ENCODE results near the gene SYT17.

SYT17 gene

DNA sequence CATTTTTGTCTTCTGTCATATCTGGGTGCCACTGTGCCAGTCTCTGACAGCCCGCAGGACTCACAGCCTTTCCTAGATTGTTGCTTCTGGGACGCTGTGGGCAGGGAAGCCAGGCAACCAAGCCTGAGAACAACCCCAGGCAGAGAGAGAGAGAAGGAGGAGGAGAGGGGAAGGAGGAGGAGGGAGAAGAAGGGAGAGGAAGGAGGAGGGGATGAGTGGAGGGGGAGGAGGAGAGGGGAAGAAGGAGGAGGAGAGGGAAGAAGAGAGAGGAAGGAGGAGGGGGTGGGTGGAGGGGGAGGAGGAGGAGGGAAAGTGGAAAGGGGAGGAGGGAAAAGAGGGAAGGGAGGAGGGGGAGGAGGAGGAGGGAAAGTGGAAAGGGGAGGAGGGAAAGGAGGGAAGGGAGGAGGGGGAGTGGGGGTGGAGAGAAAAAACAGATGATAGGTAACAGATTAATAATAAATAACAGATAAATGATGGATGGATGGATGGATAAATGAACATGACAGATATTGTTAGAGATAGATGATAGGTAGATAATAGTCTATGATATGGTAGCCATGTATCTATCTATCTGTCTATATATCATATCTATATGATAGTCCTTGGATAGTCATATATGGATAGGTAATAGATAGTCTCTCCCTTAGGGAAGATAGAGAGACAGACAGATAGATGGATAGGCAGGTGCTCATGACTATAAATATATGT, 146.8 kb downstream of the SYT17 start:
- Histone ChIP-seq H3K9ac (ENCODE audit: low read depth, low read length, poor library complexity, severe bottlenecking) (no peak overlapping the region), H3K36me3 (ENCODE audit: insufficient read depth, low read length) (no peaks in the 10 kb centered on the region), H3K27me3 (ENCODE audit: insufficient read depth, low read length, poor library complexity, severe bottlenecking) (no peaks in the 10 kb centered on the region), H3K4me2 (ENCODE audit: low read depth, low read length, poor library complexity, severe bottlenecking) (no peak overlapping the region), H3K4me3 (ENCODE audit: low read length, poor library complexity, severe bottlenecking) (no peak overlapping the region), H3K4me1 (ENCODE audit: insufficient read depth, low read length, poor library complexity, severe bottlenecking) (no peaks in the 10 kb centered on the region), H2AFZ (ENCODE audit: low read length) (no peak overlapping the region), H3F3A (ENCODE audit: low read depth) (no peaks in the 10 kb centered on the region), H3K79me2 (ENCODE audit: insufficient read depth, low read length) (no peaks in the 10 kb centered on the region), H3K9me3 (ENCODE audit: insufficient read depth, low read depth, low read length) (no peaks in the 10 kb centered on the region), H4K20me1 (ENCODE audit: insufficient read depth, low read length, poor library complexity, severe bottlenecking) (no peaks in the 10 kb centered on the region), H3K9me2 (replicated peaks; ENCODE audit: low read depth, low read length) (no peaks in the 10 kb centered on the region)
- TF ChIP-seq, protein P1, sequence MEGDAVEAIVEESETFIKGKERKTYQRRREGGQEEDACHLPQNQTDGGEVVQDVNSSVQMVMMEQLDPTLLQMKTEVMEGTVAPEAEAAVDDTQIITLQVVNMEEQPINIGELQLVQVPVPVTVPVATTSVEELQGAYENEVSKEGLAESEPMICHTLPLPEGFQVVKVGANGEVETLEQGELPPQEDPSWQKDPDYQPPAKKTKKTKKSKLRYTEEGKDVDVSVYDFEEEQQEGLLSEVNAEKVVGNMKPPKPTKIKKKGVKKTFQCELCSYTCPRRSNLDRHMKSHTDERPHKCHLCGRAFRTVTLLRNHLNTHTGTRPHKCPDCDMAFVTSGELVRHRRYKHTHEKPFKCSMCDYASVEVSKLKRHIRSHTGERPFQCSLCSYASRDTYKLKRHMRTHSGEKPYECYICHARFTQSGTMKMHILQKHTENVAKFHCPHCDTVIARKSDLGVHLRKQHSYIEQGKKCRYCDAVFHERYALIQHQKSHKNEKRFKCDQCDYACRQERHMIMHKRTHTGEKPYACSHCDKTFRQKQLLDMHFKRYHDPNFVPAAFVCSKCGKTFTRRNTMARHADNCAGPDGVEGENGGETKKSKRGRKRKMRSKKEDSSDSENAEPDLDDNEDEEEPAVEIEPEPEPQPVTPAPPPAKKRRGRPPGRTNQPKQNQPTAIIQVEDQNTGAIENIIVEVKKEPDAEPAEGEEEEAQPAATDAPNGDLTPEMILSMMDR (conservative IDR thresholded peaks at IDR 0.05; ENCODE audit: low read length), result no peak
- no peak for TF ChIP-seq EZH2phosphoT487 (IDR thresholded peaks at IDR 0.05; ENCODE audit: borderline replicate concordance)

DNA sequence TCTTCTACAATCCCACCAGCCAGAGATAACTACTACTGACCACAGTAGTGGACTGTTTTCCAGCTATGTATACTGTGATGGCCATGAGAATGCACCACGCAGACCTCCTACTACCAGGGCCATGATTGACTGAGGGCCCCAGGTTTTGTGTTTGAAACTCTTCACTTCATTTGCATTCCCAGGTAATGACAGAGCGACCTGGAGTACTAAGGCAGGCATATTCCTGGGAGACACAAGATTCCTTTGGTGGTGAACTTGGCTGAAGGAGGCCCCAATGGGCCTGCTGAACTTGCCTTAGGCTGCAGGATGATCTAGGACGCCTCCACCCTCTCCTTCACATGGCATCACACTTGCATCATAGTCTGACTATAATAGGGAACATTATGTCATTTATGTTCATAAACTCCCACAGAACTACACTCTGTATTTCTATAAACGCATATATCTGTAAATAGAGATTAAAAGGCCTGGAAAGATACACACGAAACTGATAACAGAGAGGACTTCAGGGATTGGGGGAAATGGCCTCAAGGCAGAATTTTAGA, 147.9 kb downstream of the SYT17 start:
- no peak overlapping the region for H2AFZ ChIP-seq (ENCODE audit: low read length)

DNA sequence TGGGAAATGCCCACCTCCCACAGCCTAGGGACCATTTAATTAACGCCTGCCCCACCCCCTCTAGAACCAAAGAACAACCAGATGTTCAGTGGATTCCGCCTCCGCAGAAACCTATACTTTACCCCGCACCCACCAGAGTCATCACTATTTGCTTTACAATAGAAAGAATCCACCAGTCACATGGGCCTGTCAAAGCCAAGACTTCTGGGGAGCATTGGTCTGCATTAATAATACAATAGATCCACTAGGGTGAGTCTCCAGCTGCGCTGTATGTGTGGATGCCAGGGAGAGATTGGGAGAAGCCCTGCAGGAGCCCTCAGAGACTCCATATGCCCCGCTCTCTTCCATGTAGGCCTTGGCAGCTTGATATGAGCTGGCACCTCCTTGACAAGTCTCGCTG, 148.8 kb downstream of the SYT17 start:
- TF ChIP-seq, protein P1 (conservative IDR thresholded peaks at IDR 0.05; ENCODE audit: low read length), result no peak
- no peak for TF ChIP-seq EZH2phosphoT487 (IDR thresholded peaks at IDR 0.05; ENCODE audit: borderline replicate concordance)
- no peaks in the 10 kb centered on the region for H3K36me3 ChIP-seq (ENCODE audit: insufficient read depth, low read length)
- no peaks in the 10 kb centered on the region for H3K27me3 ChIP-seq (ENCODE audit: insufficient read depth, low read length, poor library complexity, severe bottlenecking)
- H3K4me3 ChIP-seq (ENCODE audit: low read length, poor library complexity, severe bottlenecking), result no peak overlapping the region
- no peaks in the 10 kb centered on the region for H3K4me1 ChIP-seq (ENCODE audit: insufficient read depth, low read length, poor library complexity, severe bottlenecking)
- H3F3A ChIP-seq (ENCODE audit: low read depth), result no peaks in the 10 kb centered on the region
- H4K20me1 ChIP-seq (ENCODE audit: insufficient read depth, low read length, poor library complexity, severe bottlenecking), result no peaks in the 10 kb centered on the region
- no peaks in the 10 kb centered on the region for H3K79me2 ChIP-seq (ENCODE audit: insufficient read depth, low read length)
- H3K9me3 ChIP-seq (ENCODE audit: insufficient read depth, low read depth, low read length), result no peaks in the 10 kb centered on the region
- H3K4me2 ChIP-seq (ENCODE audit: low read depth, low read length, poor library complexity, severe bottlenecking), result no peak overlapping the region
- no peak overlapping the region for H3K9ac ChIP-seq (ENCODE audit: low read depth, low read length, poor library complexity, severe bottlenecking)
- H2AFZ ChIP-seq (ENCODE audit: low read length), result no peak overlapping the region
- no peaks in the 10 kb centered on the region for H3K9me2 ChIP-seq (replicated peaks; ENCODE audit: low read depth, low read length)

More for the DNA sequence above, 147.9 kb downstream of the SYT17 start:
- H3K4me1 ChIP-seq (ENCODE audit: insufficient read depth, low read length, poor library complexity, severe bottlenecking), result no peaks in the 10 kb centered on the region
- no peaks in the 10 kb centered on the region for H3K27me3 ChIP-seq (ENCODE audit: insufficient read depth, low read length, poor library complexity, severe bottlenecking)
- no peak overlapping the region for H3K4me2 ChIP-seq (ENCODE audit: low read depth, low read length, poor library complexity, severe bottlenecking)
- no peak overlapping the region for H3K4me3 ChIP-seq (ENCODE audit: low read length, poor library complexity, severe bottlenecking)
- no peaks in the 10 kb centered on the region for H3K36me3 ChIP-seq (ENCODE audit: insufficient read depth, low read length)
- H3F3A ChIP-seq (ENCODE audit: low read depth), result no peaks in the 10 kb centered on the region
- TF ChIP-seq, protein P1 (conservative IDR thresholded peaks at IDR 0.05; ENCODE audit: low read length), result no peak
- TF ChIP-seq EZH2phosphoT487 (IDR thresholded peaks at IDR 0.05; ENCODE audit: borderline replicate concordance), result no peak
- no peaks in the 10 kb centered on the region for H3K9me3 ChIP-seq (ENCODE audit: insufficient read depth, low read depth, low read length)
- H3K9ac ChIP-seq (ENCODE audit: low read depth, low read length, poor library complexity, severe bottlenecking), result no peak overlapping the region
- H3K79me2 ChIP-seq (ENCODE audit: insufficient read depth, low read length), result no peaks in the 10 kb centered on the region
- no peaks in the 10 kb centered on the region for H3K9me2 ChIP-seq (replicated peaks; ENCODE audit: low read depth, low read length)
- H4K20me1 ChIP-seq (ENCODE audit: insufficient read depth, low read length, poor library complexity, severe bottlenecking), result no peaks in the 10 kb centered on the region

Measured in Loucy (cell line).